IPS-11a (cell line): ENCODE measurements around the gene OTOR.

Experiments
- H3K4me3 ChIP-seq: one replicate; pipeline ENCODE4 v1.5.1; 2013; ENCODE audit warnings: low read depth, low read length, control low read depth

Gene OTOR

GRCh38 chr20:16747291-16747811 is 807 bp upstream of the OTOR start:
- H3K4me3 ChIP-seq: no peak overlapping the region

- no peak overlapping the region for H3K4me3 ChIP-seq
These were observed 1.4 kb downstream of the OTOR start for GRCh38 chr20:16749573-16749972.

- no peak overlapping the region for H3K4me3 ChIP-seq
These were observed 3.9 kb downstream of the OTOR start for GRCh38 chr20:16752082-16752481.

- no peak overlapping the region for H3K4me3 ChIP-seq
These were observed 4.7 kb downstream of the OTOR start for GRCh38 chr20:16752901-16753300.

- no peak overlapping the region for H3K4me3 ChIP-seq
These were observed 10.5 kb downstream of the OTOR start for GRCh38 chr20:16758454-16759180.

- no peak overlapping the region for H3K4me3 ChIP-seq
These were observed 11.0 kb downstream of the OTOR start for GRCh38 chr20:16759181-16759563.

GRCh38 chr20:16760431-16761304 is 12.5 kb downstream of the OTOR start:
- H3K4me3 ChIP-seq: no peak overlapping the region

GRCh38 chr20:16761305-16761829 is 13.2 kb downstream of the OTOR start:
- H3K4me3 ChIP-seq: no peak overlapping the region

GRCh38 chr20:16764560-16764959 is 16.4 kb downstream of the OTOR start:
- H3K4me3 ChIP-seq: no peak overlapping the region

GRCh38 chr20:16771213-16771612 is 23.1 kb downstream of the OTOR start:
- H3K4me3 ChIP-seq: no peak overlapping the region

- H3K4me3 ChIP-seq: no peak overlapping the region
These were observed 27.8 kb downstream of the OTOR start for GRCh38 chr20:16775961-16776360.

- no peak overlapping the region for H3K4me3 ChIP-seq
These were observed 29.0 kb downstream of the OTOR start for GRCh38 chr20:16777126-16777525.

GRCh38 chr20:16778159-16778558 is 30.0 kb downstream of the OTOR start:
- no peak overlapping the region for H3K4me3 ChIP-seq

- H3K4me3 ChIP-seq: no peak overlapping the region
These were observed 33.3 kb downstream of the OTOR start for GRCh38 chr20:16781496-16781895.

GRCh38 chr20:16785226-16785625 is 37.1 kb downstream of the OTOR start:
- no peak overlapping the region for H3K4me3 ChIP-seq
